Measurements from ENCODE around the gene TGFB2.

The TGFB2 gene

GRCh38 chr1:218474128-218474527 lies 129.0 kb downstream of the TGFB2 start:
- POLR2A ChIA-PET, result no interaction called here
- no peak overlapping the region for H3K4me3 ChIP-seq (ENCODE audit: low read depth, low read length)
- CTCF ChIA-PET, result interaction anchor here (1.3 kb wide), 1 partner anchor 11 kb away, joined by 3 read pairs; no protein-coding TSS in a partner anchor

GRCh38 chr1:218475275-218475674 lies 130.1 kb downstream of the TGFB2 start:
- TF ChIP-seq, protein P1, sequence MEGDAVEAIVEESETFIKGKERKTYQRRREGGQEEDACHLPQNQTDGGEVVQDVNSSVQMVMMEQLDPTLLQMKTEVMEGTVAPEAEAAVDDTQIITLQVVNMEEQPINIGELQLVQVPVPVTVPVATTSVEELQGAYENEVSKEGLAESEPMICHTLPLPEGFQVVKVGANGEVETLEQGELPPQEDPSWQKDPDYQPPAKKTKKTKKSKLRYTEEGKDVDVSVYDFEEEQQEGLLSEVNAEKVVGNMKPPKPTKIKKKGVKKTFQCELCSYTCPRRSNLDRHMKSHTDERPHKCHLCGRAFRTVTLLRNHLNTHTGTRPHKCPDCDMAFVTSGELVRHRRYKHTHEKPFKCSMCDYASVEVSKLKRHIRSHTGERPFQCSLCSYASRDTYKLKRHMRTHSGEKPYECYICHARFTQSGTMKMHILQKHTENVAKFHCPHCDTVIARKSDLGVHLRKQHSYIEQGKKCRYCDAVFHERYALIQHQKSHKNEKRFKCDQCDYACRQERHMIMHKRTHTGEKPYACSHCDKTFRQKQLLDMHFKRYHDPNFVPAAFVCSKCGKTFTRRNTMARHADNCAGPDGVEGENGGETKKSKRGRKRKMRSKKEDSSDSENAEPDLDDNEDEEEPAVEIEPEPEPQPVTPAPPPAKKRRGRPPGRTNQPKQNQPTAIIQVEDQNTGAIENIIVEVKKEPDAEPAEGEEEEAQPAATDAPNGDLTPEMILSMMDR (IDR thresholded peaks at IDR 0.05; ENCODE audit: insufficient read depth, low read length, missing control alignments), result no peak
- no peak overlapping the region for H3K4me3 ChIP-seq (ENCODE audit: low read depth, low read length)
- DNase-seq (ENCODE audit: low read depth, low spot score), result no peak
- ChIA-PET POLR2A (interaction anchor here (0.6 to 1.4 kb wide), 4 partner anchors 8 to 130 kb away, joined by 3 to 5 read pairs (median 4); partner anchors contain the start of gene TGFB2), CTCF (interaction anchor here (0.9 to 1.1 kb wide), 3 partner anchors 47 to 130 kb away, joined by 3 read pairs; partner anchors contain the start of gene TGFB2)

More at GRCh38 chr1:218474128-218474527, 129.0 kb downstream of the TGFB2 start:
- TF ChIP-seq, protein P1 (IDR thresholded peaks at IDR 0.05; ENCODE audit: insufficient read depth, low read length, missing control alignments), result no peak
- DNase-seq (ENCODE audit: low read depth, low spot score), result no peak

- TF ChIP-seq, protein P1 (IDR thresholded peaks at IDR 0.05; ENCODE audit: insufficient read depth, low read length, missing control alignments), result no peak
- ChIA-PET POLR2A (interaction anchor here (0.6 to 1.4 kb wide), 4 partner anchors 9 to 130 kb away, joined by 3 to 5 read pairs (median 4); partner anchors contain the start of gene TGFB2), CTCF (interaction anchor here (0.9 to 1.1 kb wide), 2 partner anchors 127 to 131 kb away, joined by 3 read pairs; partner anchors contain the start of gene TGFB2)
- H3K4me3 ChIP-seq (ENCODE audit: low read depth, low read length), result no peak overlapping the region
- no peak for DNase-seq (ENCODE audit: low read depth, low spot score)
Observed at GRCh38 chr1:218475699-218476098, 130.6 kb downstream of the TGFB2 start.

DNA sequence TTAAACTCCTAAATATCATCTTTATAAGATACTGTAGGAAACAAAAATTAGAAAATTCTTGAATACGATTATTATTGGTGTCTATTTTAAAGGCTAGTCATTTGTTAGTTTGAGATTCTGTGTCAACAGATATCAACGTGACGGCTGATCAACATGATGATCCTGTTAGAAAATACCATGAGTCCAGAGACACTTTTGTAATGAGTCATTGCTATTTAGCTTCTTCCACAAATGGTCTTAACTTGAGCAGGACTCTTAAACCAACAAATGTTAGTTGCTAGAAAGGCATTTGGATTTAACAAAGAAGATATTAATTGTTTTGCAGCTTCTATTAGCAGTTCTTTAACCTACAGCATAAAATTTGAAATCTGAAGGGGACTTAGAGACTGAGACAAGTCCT lies 131.2 kb downstream of the TGFB2 start:
- ChIA-PET POLR2A (interaction anchor here (1.2 to 1.4 kb wide), 2 partner anchors 9 to 131 kb away, joined by 4 to 5 read pairs; partner anchors contain the start of gene TGFB2), CTCF (no interaction called here)
- no peak overlapping the region for H3K4me3 ChIP-seq (ENCODE audit: low read depth, low read length)
- TF ChIP-seq, protein P1 (IDR thresholded peaks at IDR 0.05; ENCODE audit: insufficient read depth, low read length, missing control alignments), result no peak
- peak; percentile 83 for DNase-seq (ENCODE audit: low read depth, low spot score)

- H3K4me3 ChIP-seq (ENCODE audit: low read depth, low read length), result no peak overlapping the region
- ChIA-PET CTCF (no interaction called here), POLR2A (no interaction called here)
- TF ChIP-seq, protein P1 (IDR thresholded peaks at IDR 0.05; ENCODE audit: insufficient read depth, low read length, missing control alignments), result no peak
- DNase-seq (ENCODE audit: low read depth, low spot score), result no peak
Observed at GRCh38 chr1:218478336-218478735, 133.2 kb downstream of the TGFB2 start.

DNA sequence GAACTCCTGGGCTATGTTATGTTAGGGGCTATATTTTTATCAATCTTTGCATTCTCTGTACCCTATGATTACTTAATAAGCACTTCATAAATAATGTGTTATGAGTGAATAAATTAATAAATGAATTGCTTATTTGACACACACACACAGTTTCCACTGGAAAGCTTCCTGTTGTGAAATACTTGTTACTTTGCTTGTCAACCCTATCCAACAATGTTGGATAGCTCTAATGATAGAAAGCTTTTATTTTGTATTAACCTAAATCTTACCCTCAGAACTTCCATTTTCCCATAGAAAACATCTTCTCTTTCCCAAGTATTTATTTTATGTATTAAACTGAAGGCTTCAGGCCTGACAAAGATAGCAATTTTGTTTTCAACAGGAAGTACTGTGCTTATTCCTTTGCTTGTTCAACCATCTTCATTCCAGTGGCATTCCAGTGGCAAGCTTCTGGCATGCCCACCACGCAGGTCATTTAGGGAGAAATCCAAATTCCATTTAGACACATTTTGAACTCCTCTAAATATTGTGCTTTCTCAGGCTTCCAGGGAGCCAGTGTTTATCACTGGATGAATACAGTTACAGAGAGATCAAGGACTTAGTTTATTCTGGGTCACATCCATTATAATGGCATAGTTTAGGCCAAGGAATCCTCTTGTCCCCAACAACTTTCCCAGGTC lies 134.4 kb downstream of the TGFB2 start:
- POLR2A ChIA-PET, result interaction anchor here (1.0 to 3.4 kb wide), 5 partner anchors 9 to 134 kb away, joined by 3 to 19 read pairs (median 10); partner anchors contain the start of gene TGFB2
- CTCF ChIA-PET, result interaction anchor here (1.1 kb wide), 1 partner anchor 180 kb away, joined by 3 read pairs; no protein-coding TSS in a partner anchor
- TF ChIP-seq, protein P1 (IDR thresholded peaks at IDR 0.05; ENCODE audit: insufficient read depth, low read length, missing control alignments), result no peak
- peak; percentile 90 for DNase-seq (ENCODE audit: low read depth, low spot score)
- no peak overlapping the region for H3K4me3 ChIP-seq (ENCODE audit: low read depth, low read length)
